ENCODE measurements around the gene LYPD8.

The LYPD8 gene

GRCh38 chr1:248703674-248704073 lies 51.9 kb downstream of the LYPD8 start:
- Histone ChIP-seq H3K27ac (no peak overlapping the region), H4K20me1 (ENCODE audit: insufficient read depth) (no peaks in the 10 kb centered on the region), H3K79me2 (ENCODE audit: insufficient read depth, low read depth) (no peaks in the 10 kb centered on the region), H3K4me2 (no peak overlapping the region), H2AFZ (ENCODE audit: low read depth) (no peak overlapping the region), H3K4me3 (IDR thresholded peaks at IDR 0.05; ENCODE audit: insufficient read depth, low read depth, low read length) (no peak overlapping the region), H3K4me1 (ENCODE audit: low read depth, poor library complexity, severe bottlenecking) (no peaks in the 10 kb centered on the region), H3K9ac (no peak overlapping the region), H3K36me3 (ENCODE audit: insufficient read depth) (no peaks in the 10 kb centered on the region), H3K27me3 (ENCODE audit: insufficient read depth, low read depth) (no peaks in the 10 kb centered on the region)
- TF ChIP-seq, protein P1, sequence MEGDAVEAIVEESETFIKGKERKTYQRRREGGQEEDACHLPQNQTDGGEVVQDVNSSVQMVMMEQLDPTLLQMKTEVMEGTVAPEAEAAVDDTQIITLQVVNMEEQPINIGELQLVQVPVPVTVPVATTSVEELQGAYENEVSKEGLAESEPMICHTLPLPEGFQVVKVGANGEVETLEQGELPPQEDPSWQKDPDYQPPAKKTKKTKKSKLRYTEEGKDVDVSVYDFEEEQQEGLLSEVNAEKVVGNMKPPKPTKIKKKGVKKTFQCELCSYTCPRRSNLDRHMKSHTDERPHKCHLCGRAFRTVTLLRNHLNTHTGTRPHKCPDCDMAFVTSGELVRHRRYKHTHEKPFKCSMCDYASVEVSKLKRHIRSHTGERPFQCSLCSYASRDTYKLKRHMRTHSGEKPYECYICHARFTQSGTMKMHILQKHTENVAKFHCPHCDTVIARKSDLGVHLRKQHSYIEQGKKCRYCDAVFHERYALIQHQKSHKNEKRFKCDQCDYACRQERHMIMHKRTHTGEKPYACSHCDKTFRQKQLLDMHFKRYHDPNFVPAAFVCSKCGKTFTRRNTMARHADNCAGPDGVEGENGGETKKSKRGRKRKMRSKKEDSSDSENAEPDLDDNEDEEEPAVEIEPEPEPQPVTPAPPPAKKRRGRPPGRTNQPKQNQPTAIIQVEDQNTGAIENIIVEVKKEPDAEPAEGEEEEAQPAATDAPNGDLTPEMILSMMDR (conservative IDR thresholded peaks at IDR 0.05; ENCODE audit: low read depth, low read length): peak; percentile 51

GRCh38 chr1:248702714-248703113 lies 52.8 kb downstream of the LYPD8 start, which contains the start of gene OR14I1:
Gene OR14I1, minus strand, starts transcription at chr1:248702766.
- Histone ChIP-seq H3K79me2 (ENCODE audit: insufficient read depth, low read depth) (no peaks in the 10 kb centered on the region), H3K36me3 (ENCODE audit: insufficient read depth) (no peaks in the 10 kb centered on the region), H3K9ac (no peak within 1 kb of the TSS), H4K20me1 (ENCODE audit: insufficient read depth) (no peaks in the 10 kb centered on the region), H2AFZ (ENCODE audit: low read depth) (no peak within 1 kb of the TSS), H3K4me3 (IDR thresholded peaks at IDR 0.05; ENCODE audit: insufficient read depth, low read depth, low read length) (no peak within 1 kb of the TSS), H3K27ac (no peak within 1 kb of the TSS), H3K27me3 (ENCODE audit: insufficient read depth, low read depth) (no peaks in the 10 kb centered on the region), H3K4me2 (no peak within 1 kb of the TSS), H3K4me1 (ENCODE audit: low read depth, poor library complexity, severe bottlenecking) (no peaks in the 10 kb centered on the region)
- TF ChIP-seq, protein P1 (conservative IDR thresholded peaks at IDR 0.05; ENCODE audit: low read depth, low read length): no peak

DNA sequence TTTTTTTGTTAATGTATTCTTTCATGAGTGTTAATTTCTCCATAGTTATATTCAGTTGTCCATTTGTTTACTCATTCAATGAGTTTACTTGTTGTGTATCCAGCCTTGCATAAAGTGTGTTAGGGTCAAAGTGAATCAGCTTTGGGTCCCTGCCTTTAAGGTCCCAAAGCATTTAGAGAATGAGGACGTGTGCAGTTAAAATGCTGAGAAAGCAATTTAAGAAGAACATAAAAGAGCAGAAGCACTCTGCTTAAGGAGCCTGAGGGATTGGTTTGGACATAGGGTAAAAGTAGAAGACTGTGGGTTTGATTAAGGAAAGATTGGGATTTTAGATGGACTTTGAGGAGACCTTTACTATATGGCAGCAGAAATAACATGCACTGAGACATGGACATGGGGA lies 56.5 kb downstream of the LYPD8 start:
- TF ChIP-seq, protein P1 (conservative IDR thresholded peaks at IDR 0.05; ENCODE audit: low read depth, low read length): no peak
- H4K20me1 ChIP-seq (ENCODE audit: insufficient read depth): no peaks in the 10 kb centered on the region
- no peaks in the 10 kb centered on the region for H3K79me2 ChIP-seq (ENCODE audit: insufficient read depth, low read depth)
- no peak overlapping the region for H2AFZ ChIP-seq (ENCODE audit: low read depth)
- no peak overlapping the region for H3K27ac ChIP-seq
- no peaks in the 10 kb centered on the region for H3K27me3 ChIP-seq (ENCODE audit: insufficient read depth, low read depth)
- H3K9ac ChIP-seq: no peak overlapping the region
- H3K36me3 ChIP-seq (ENCODE audit: insufficient read depth): no peaks in the 10 kb centered on the region
- H3K4me2 ChIP-seq: no peak overlapping the region
- no peaks in the 10 kb centered on the region for H3K4me1 ChIP-seq (ENCODE audit: low read depth, poor library complexity, severe bottlenecking)
- no peak overlapping the region for H3K4me3 ChIP-seq (IDR thresholded peaks at IDR 0.05; ENCODE audit: insufficient read depth, low read depth, low read length)

GRCh38 chr1:248697907-248698306 lies 57.7 kb downstream of the LYPD8 start:
- Histone ChIP-seq H3K27me3 (ENCODE audit: insufficient read depth, low read depth) (no peaks in the 10 kb centered on the region), H3K36me3 (ENCODE audit: insufficient read depth) (no peaks in the 10 kb centered on the region), H3K4me3 (IDR thresholded peaks at IDR 0.05; ENCODE audit: insufficient read depth, low read depth, low read length) (no peak overlapping the region), H3K9ac (no peak overlapping the region), H3K4me1 (ENCODE audit: low read depth, poor library complexity, severe bottlenecking) (no peaks in the 10 kb centered on the region), H3K4me2 (no peak overlapping the region), H4K20me1 (ENCODE audit: insufficient read depth) (no peaks in the 10 kb centered on the region), H3K79me2 (ENCODE audit: insufficient read depth, low read depth) (no peaks in the 10 kb centered on the region), H3K27ac (no peak overlapping the region), H2AFZ (ENCODE audit: low read depth) (no peak overlapping the region)
- TF ChIP-seq, protein P1 (conservative IDR thresholded peaks at IDR 0.05; ENCODE audit: low read depth, low read length): no peak

Measured in KMS-11 (cell line).